Subcutaneous abdominal adipose tissue (tissue), 5 donors: Measurements from ENCODE around the gene IBSP.

Experiments used
- H3K27ac ChIP-seq: one replicate; pipeline ENCODE4 v1.7.0; 2013; ENCODE audit warnings: low read depth, mild to moderate bottlenecking, inconsistent platforms, low read length, moderate library complexity
- H3K27me3 ChIP-seq, 5 donors: one replicate each; pipeline ENCODE4 v1.7.0; 2013; ENCODE audit warnings: low read length in 5 of 5, inconsistent platforms in 1 of 5; ENCODE audit not compliant: control insufficient read depth in 5 of 5, insufficient read depth in 4 of 5
- H3K36me3 ChIP-seq, 5 donors: one replicate each; pipeline ENCODE4 v1.7.0; 2013; ENCODE audit warnings: low read length in 5 of 5; ENCODE audit not compliant: control insufficient read depth in 5 of 5, insufficient read depth in 5 of 5
- H3K4me1 ChIP-seq, 5 donors: one replicate each; pipeline ENCODE4 v1.7.0; 2013; ENCODE audit warnings: low read length in 5 of 5, mild to moderate bottlenecking in 3 of 5, moderate library complexity in 1 of 5; ENCODE audit not compliant: control insufficient read depth in 5 of 5, insufficient read depth in 5 of 5
- H3K4me3 ChIP-seq, 5 donors: one replicate each; pipeline ENCODE4 v1.7.0; 2013; ENCODE audit warnings: low read length in 5 of 5, low read depth in 1 of 5
- H3K9ac ChIP-seq, 5 donors: one replicate each; pipeline ENCODE4 v1.7.0; 2013; ENCODE audit warnings: low read length in 5 of 5, mild to moderate bottlenecking in 4 of 5, moderate library complexity in 3 of 5
- H3K9me3 ChIP-seq, 5 donors: one replicate each; pipeline ENCODE4 v1.7.0; 2013; ENCODE audit warnings: low read length in 5 of 5; ENCODE audit not compliant: control insufficient read depth in 5 of 5
- donor health status: healthy.
- donor health status: healthy.
- donor health status: healthy.
- donor health status: healthy.
- donor health status: healthy.

The IBSP gene

DNA sequence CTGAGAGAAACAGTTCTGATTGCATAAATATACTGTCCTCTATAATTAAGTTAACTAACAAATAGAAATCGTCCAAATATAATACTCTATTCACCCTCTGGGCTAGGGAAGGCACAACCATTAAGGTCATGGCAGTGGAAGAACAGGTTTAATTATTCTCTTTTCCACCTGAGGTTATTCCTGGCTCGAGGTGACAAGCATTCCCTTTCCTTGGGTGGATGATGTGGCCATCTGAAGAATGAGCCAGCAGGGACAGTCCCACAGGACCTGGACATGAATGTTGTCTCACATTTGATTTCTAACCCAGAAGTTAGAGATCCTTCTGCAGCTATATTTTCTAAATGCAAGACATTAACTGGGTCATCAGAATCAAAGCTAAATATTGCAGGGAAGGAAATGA, 5.5 kb downstream of the IBSP start:
- H3K27me3 ChIP-seq = no peaks in the 10 kb centered on the region
- no peak overlapping the region for H3K4me3 ChIP-seq
- H3K4me1 ChIP-seq = peaks cover 0 to 21% (median 13%) of the 10 kb centered on the region in 5 donors
- no peak overlapping the region for H3K27ac ChIP-seq
- H3K9ac ChIP-seq = no peak overlapping the region
- H3K36me3 ChIP-seq = no peaks in the 10 kb centered on the region
- H3K9me3 ChIP-seq = no peaks in the 10 kb centered on the region

- no peak overlapping the region for H3K27ac ChIP-seq
- H3K9ac ChIP-seq = no peak overlapping the region
- H3K9me3 ChIP-seq = no peaks in the 10 kb centered on the region
- no peaks in the 10 kb centered on the region for H3K27me3 ChIP-seq
- H3K4me3 ChIP-seq = no peak overlapping the region
- peaks cover 0 to 21% (median 13%) of the 10 kb centered on the region in 5 donors for H3K4me1 ChIP-seq
- H3K36me3 ChIP-seq = no peaks in the 10 kb centered on the region
These were observed 6.6 kb downstream of the IBSP start for GRCh38 chr4:87805971-87806370.

DNA sequence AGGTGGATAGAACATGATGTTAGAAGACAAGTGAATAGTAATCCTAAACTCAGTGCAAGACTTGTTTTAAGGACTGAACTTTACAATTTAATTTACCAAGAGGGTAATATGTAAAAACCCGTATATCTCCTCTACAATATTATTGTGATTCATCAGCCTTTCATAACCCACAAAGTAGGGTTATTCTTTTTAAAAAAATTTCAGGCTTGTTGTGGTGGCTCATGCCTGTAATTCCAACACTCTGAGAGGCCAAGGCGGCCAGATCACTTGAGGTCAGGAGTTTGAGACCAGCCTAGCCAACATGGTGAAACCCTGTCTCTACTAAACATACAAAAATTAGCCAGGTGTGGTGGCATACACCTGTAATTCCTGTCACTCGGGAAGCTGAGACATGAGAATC, 7.2 kb downstream of the IBSP start:
- Histone ChIP-seq H3K27ac (peak overlapping the region; percentile 48), H3K4me1 (peaks cover 0 to 21% (median 13%) of the 10 kb centered on the region in 5 donors), H3K4me3 (no peak overlapping the region), H3K9me3 (no peaks in the 10 kb centered on the region), H3K36me3 (no peaks in the 10 kb centered on the region), H3K9ac (no peak overlapping the region), H3K27me3 (no peaks in the 10 kb centered on the region)

- H3K36me3 ChIP-seq = no peaks in the 10 kb centered on the region
- no peaks in the 10 kb centered on the region for H3K27me3 ChIP-seq
- H3K9ac ChIP-seq = no peak overlapping the region
- H3K4me3 ChIP-seq = no peak overlapping the region
- H3K9me3 ChIP-seq = no peaks in the 10 kb centered on the region
- H3K27ac ChIP-seq = peak overlapping the region; percentile 48
- peaks cover 0 to 21% (median 13%) of the 10 kb centered on the region in 5 donors for H3K4me1 ChIP-seq
These were observed 8.0 kb downstream of the IBSP start for GRCh38 chr4:87807402-87807801.

GRCh38 chr4:87811977-87812376, 12.6 kb downstream of the IBSP start:
- H3K9ac ChIP-seq = no peak overlapping the region
- no peak overlapping the region for H3K4me3 ChIP-seq
- no peaks in the 10 kb centered on the region for H3K36me3 ChIP-seq
- no peak overlapping the region for H3K27ac ChIP-seq
- H3K4me1 ChIP-seq = peaks cover 0 to 9% (median 7%) of the 10 kb centered on the region in 5 donors
- H3K27me3 ChIP-seq = no peaks in the 10 kb centered on the region
- H3K9me3 ChIP-seq = peaks cover 0 to 2% (median 0%) of the 10 kb centered on the region in 5 donors

DNA sequence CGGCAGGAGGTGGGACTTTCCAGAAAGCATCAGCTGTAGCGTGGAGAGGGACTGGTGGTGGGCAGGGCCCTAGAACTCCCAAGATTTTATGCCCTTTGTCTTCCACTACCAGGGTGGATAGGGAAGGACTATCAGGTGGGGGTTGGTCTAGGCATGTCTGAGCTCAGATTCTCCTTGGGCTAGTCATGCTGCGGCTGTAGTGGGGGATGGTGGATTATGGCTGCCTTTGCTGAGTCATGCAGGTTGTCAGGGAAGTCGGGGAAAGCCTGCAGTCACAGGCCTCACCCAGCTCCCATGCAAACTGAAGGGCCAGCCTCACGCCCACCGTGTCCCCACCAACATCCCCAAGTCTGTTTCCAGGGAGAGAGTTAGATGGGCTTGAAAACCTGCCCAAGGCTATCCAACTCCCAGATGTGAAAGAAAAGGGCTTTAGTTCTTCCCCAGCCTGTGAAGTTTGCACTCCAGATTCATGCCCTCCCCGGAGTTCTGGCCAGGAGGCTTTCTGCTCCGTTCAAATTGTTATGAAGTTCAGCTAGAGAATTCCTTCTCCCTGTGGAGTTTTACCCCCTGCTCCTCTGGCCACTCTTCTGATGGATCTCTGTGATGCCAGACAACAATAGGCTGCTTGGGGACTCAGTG, 20.0 kb downstream of the IBSP start:
- Histone ChIP-seq H3K27ac (no peak overlapping the region), H3K27me3 (no peaks in the 10 kb centered on the region), H3K4me3 (no peak overlapping the region), H3K9me3 (peaks cover 0 to 3% (median 0%) of the 10 kb centered on the region in 5 donors), H3K4me1 (peaks cover 0 to 2% (median 0%) of the 10 kb centered on the region in 5 donors), H3K9ac (no peak overlapping the region), H3K36me3 (no peaks in the 10 kb centered on the region)

DNA sequence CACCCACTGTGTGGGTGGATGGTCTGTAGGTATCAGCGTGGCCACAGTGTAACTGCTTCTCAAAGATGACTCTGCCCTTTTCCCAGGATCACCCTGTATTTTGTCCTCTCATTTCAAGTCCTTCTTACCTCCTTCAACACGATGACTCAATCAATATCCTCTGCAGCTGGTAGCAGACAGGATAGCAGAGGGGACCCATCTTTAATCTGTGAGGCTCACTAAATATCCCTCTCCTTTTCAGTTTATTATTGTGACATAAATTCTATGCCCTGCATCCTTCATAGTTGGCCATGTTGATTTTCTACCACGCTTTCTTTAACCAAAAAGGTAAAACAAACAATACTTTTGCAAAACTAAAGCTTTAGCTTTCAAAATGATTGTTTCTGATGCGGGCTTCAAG, 23.8 kb downstream of the IBSP start:
- Histone ChIP-seq H3K27me3 (no peaks in the 10 kb centered on the region), H3K27ac (no peak overlapping the region), H3K4me1 (peaks cover 0 to 2% (median 0%) of the 10 kb centered on the region in 5 donors), H3K36me3 (no peaks in the 10 kb centered on the region), H3K9me3 (no peaks in the 10 kb centered on the region), H3K4me3 (no peak overlapping the region), H3K9ac (no peak overlapping the region)

DNA sequence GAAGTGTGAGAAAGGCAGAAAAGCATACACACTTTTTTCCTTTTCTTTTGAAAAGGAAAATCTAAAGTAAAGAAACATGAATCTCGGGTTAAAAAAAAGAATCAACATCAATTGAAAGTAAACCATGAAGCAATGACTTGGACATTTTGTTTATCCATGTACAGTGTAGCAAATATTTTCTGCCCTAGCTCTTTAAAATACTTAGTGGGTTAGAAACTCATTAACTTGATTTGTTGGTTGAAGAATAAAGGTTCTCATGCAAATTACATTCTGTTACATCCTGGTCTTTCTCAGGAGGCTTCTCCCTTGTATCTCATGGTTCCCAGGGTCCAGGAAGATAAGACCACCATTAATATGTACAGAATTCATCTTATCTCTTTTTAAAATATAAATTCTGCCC, 24.4 kb downstream of the IBSP start:
- no peak overlapping the region for H3K9ac ChIP-seq
- no peaks in the 10 kb centered on the region for H3K27me3 ChIP-seq
- H3K36me3 ChIP-seq = no peaks in the 10 kb centered on the region
- no peak overlapping the region for H3K4me3 ChIP-seq
- H3K9me3 ChIP-seq = no peaks in the 10 kb centered on the region
- no peak overlapping the region for H3K27ac ChIP-seq
- peaks cover 0 to 2% (median 0%) of the 10 kb centered on the region in 5 donors for H3K4me1 ChIP-seq

DNA sequence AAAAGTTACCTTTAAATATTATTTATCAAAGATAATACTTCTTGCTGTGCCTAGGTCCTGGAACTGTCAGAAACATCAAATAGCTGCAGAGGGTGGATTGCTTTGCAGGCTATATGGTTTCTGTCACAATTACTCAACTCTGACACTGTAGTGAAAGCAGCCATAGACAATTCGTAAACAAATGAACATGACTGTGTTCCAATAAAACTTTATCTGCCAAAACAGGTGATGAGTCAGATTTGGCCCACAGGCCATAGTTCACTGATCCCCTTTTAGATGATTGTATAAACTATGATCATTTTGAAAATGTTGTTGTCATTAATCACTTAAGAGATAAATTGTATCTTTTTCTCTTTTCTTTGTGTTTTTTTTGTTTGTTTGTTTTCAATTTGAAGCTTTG, 25.0 kb downstream of the IBSP start:
- no peak overlapping the region for H3K4me3 ChIP-seq
- peaks cover 0 to 2% (median 0%) of the 10 kb centered on the region in 5 donors for H3K4me1 ChIP-seq
- no peak overlapping the region for H3K9ac ChIP-seq
- H3K27me3 ChIP-seq = no peaks in the 10 kb centered on the region
- H3K36me3 ChIP-seq = no peaks in the 10 kb centered on the region
- no peak overlapping the region for H3K27ac ChIP-seq
- H3K9me3 ChIP-seq = no peaks in the 10 kb centered on the region

DNA sequence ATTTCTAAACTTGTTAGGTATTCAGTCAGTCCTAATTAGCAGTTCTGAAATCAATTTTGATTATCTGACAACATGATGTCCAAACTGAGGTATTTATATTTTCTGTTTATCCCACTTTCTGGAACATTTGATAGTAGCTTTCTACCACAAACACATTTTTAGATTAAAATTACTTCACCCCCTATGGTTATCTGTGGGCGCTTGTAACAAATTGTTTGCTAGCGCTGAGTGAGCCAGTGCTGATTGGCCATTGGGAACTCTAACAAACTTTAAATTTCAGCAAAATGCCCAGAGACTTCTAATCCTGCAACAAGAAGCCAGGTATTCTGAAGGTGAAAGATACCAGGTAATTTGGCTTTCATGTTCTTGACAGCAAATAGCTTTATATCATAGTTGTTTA, 33.3 kb downstream of the IBSP start, which contains the start of gene MEPE:
MEPE (plus strand) TSS at position 301 of the 400 bp plus-strand sequence. CDS start 1,746 bp downstream, outside the sequence.
- Histone ChIP-seq H3K27ac (no peak within 1 kb of the TSS), H3K9me3 (no peaks in the 10 kb centered on the region), H3K36me3 (no peaks in the 10 kb centered on the region), H3K27me3 (no peaks in the 10 kb centered on the region), H3K4me3 (no peak within 1 kb of the TSS), H3K9ac (no peak within 1 kb of the TSS), H3K4me1 (no peaks in the 10 kb centered on the region)
